GM21529 (cell line): ENCODE results near the gene RANBP17.
"Not testable (repeated sequence)": the region's sequence is repeated elsewhere in the genome, so short reads cannot be mapped to it uniquely, and the experiment has no call there.

ENCODE experiments used
- ATAC-seq: cut with Tn5 transposase; IDR thresholded peaks from one replicate; pipeline ENCODE4 v1.9.1; 2021; ENCODE audit not compliant: unreplicated experiment

The RANBP17 gene

GRCh38 chr5:170865622-170866021 is 3.8 kb downstream of the RANBP17 start:
- ATAC-seq = peak; percentile 81

GRCh38 chr5:170867825-170868224 is 6.0 kb downstream of the RANBP17 start:
- ATAC-seq = no peak

GRCh38 chr5:170870390-170870789 is 8.6 kb downstream of the RANBP17 start:
- ATAC-seq = not testable (repeated sequence)

GRCh38 chr5:170874017-170874416 is 12.2 kb downstream of the RANBP17 start:
- ATAC-seq = no peak

GRCh38 chr5:170875811-170876210 is 14.0 kb downstream of the RANBP17 start:
- ATAC-seq = no peak

- ATAC-seq = no peak
Measured at GRCh38 chr5:170880084-170880483, 18.3 kb downstream of the RANBP17 start.

GRCh38 chr5:170882345-170882744 is 20.5 kb downstream of the RANBP17 start:
- ATAC-seq = no peak

- ATAC-seq = no peak
Measured at GRCh38 chr5:170885256-170885655, 23.4 kb downstream of the RANBP17 start.

GRCh38 chr5:170885809-170886208 is 24.0 kb downstream of the RANBP17 start:
- ATAC-seq = no peak

- ATAC-seq = no peak
Measured at GRCh38 chr5:170886210-170886894, 24.5 kb downstream of the RANBP17 start.

- no peak for ATAC-seq
Measured at GRCh38 chr5:170892196-170892595, 30.4 kb downstream of the RANBP17 start.

- ATAC-seq = no peak
Measured at GRCh38 chr5:170894665-170895064, 32.8 kb downstream of the RANBP17 start.

- ATAC-seq = no peak
Measured at GRCh38 chr5:170896779-170897178, 35.0 kb downstream of the RANBP17 start.

- ATAC-seq = no peak
Measured at GRCh38 chr5:170903075-170903474, 41.3 kb downstream of the RANBP17 start.

- no peak for ATAC-seq
Measured at GRCh38 chr5:170907758-170908157, 45.9 kb downstream of the RANBP17 start.

- ATAC-seq = no peak
Measured at GRCh38 chr5:170913573-170913972, 51.8 kb downstream of the RANBP17 start.

- ATAC-seq = no peak
Measured at GRCh38 chr5:170917113-170917512, 55.3 kb downstream of the RANBP17 start.

GRCh38 chr5:170920196-170920595 is 58.4 kb downstream of the RANBP17 start:
- no peak for ATAC-seq

GRCh38 chr5:170922331-170922730 is 60.5 kb downstream of the RANBP17 start:
- not testable (repeated sequence) for ATAC-seq

GRCh38 chr5:170923910-170924620 is 62.2 kb downstream of the RANBP17 start:
- ATAC-seq = no peak

- ATAC-seq = not testable (repeated sequence)
Measured at GRCh38 chr5:170935534-170936218, 73.9 kb downstream of the RANBP17 start.

- no peak for ATAC-seq
Measured at GRCh38 chr5:170937072-170937471, 75.3 kb downstream of the RANBP17 start.
